Upper lobe of left lung (tissue), 6 donors: ENCODE measurements around the gene FGGY. TPM values are rescaled to one million over a fixed set of nuclear protein-coding genes. Genes with fewer than 3 reads are reported as not detected.
A peak's percentile ranks its signal among the peaks of the same experiment; 100 is the strongest.

Experiments used
- ATAC-seq, 2 donors: fragments of 200-7000 bp; cut with Tn5 transposase; one replicate each; pipeline ENCODE4 v1.9.1; 2022; ENCODE audit warnings: mild to moderate bottlenecking in 2 of 2, moderate library complexity in 2 of 2; ENCODE audit not compliant: low FRiP score in 2 of 2
- DNase-seq, 2 donors: peaks; one replicate each; pipeline ENCODE4 v3.0.0-alpha.2; 2019 to 2020
- H3K27ac ChIP-seq, 4 donors: fragments of 200-600 bp; sonication (generic); one replicate each; pipeline ENCODE4 v1.5.1; 2016 to 2019
- H3K27me3 ChIP-seq, 4 donors: fragments of 200-600 bp; sonication (generic); one replicate each; pipeline ENCODE4 v1.5.1; 2017 to 2019
- H3K36me3 ChIP-seq, 4 donors: fragments of 200-600 bp; sonication (generic); one replicate each; pipeline ENCODE4 v1.5.1; 2016 to 2019
- H3K4me1 ChIP-seq, 4 donors: fragments of 200-600 bp; sonication (generic); one replicate each; pipeline ENCODE4 v1.5.1; 2018 to 2019
- H3K4me3 ChIP-seq, 4 donors: fragments of 200-600 bp; sonication (generic); one replicate each; pipeline ENCODE4 v1.5.1; 2017 to 2019; ENCODE audit warnings: mild to moderate bottlenecking in 2 of 4, moderate library complexity in 1 of 4
- H3K9me3 ChIP-seq, 4 donors: fragments of 200-600 bp; sonication (generic); one replicate each; pipeline ENCODE4 v1.5.1; 2018 to 2019
- CTCF ChIP-seq, 6 experiments: fragments of 450-650 bp in 4 of 6; fragments of 200-600 bp in 2 of 6; sonication (generic) in 2 of 6; IDR thresholded peaks; one replicate each; pipeline ENCODE4 v1.5.1; 2016 to 2019; ENCODE audit warnings: antibody characterized with exemption in 6 of 6
- EP300 ChIP-seq, 4 donors: sonication (generic); formaldehyde crosslinking; IDR thresholded peaks; one replicate each; pipeline ENCODE4 v1.5.1; 2017; ENCODE audit warnings: antibody characterized with exemption in 4 of 4, control low read depth in 2 of 4
- POLR2A ChIP-seq, 4 donors: fragments of 450-650 bp; IDR thresholded peaks; one replicate each; pipeline ENCODE4 v1.5.1; 2016 to 2017; ENCODE audit warnings: antibody characterized with exemption in 4 of 4, mild to moderate bottlenecking in 2 of 4
- POLR2AphosphoS5 ChIP-seq, 2 donors: sonication (generic); formaldehyde crosslinking; IDR thresholded peaks; one replicate each; pipeline ENCODE4 v1.5.1; 2017; ENCODE audit warnings: antibody characterized with exemption in 2 of 2
- WGBS, 2 donors: methylation state at CpG; one replicate each; pipeline ENCODE4 v1.1.5; 2017 to 2018; 5-methylcytosine and 5-hydroxymethylcytosine counted together
- total RNA-seq, 6 donors: library from RNA; depleted of rRNA in 4 of 6; stranded (reverse); fragments of >200 nt in 4 of 6; gene quantifications; one replicate each; pipeline versions ENCODE4 v1.1.0 to v1.2.1, GENCODE V29; 2016 to 2021
- donor health status: DM: no; HTN: no; CAD: no; lungs with moderate emphysema.
- donor health status: DM: no; HTN: yes; CAD: no; lungs with severe emphysema.

FGGY gene
- total RNA-seq, 6 donors from 2014 or later = 11.8 to 51.3 (median 22.6) TPM

DNA sequence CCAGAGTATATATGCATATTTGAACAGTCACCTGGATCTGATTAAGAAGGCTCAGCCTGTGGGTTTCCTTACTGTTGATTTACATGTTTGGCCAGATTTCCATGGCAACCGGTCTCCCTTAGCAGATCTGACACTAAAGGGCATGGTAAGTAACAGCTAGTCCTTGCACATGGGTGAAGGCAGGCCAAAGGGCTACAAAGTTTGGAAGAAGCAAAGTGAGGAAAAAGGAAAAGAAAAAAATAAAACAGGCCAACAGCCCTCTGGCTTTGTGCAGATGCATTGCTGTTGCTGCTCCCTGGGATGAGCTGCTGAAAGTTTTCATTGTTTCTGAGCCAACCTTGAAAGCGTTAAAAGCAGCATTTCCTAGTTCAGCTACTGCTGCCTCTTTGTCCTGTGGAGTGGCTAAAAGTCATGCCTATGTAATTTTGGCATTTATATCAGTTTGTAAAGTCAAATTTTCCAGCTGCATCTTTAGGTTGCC lies 341.4 kb downstream of the FGGY start:
- H3K36me3 ChIP-seq = no peaks in the 10 kb centered on the region
- H3K27me3 ChIP-seq = no peaks in the 10 kb centered on the region
- no peaks in the 10 kb centered on the region for H3K4me1 ChIP-seq
- ATAC-seq (peak in 1 of 2 donors; percentile 73), DNase-seq (no peak)
- no peak overlapping the region for H3K27ac ChIP-seq
- H3K4me3 ChIP-seq = no peak overlapping the region
- H3K9me3 ChIP-seq = no peaks in the 10 kb centered on the region
- TF ChIP-seq EP300 (IDR thresholded peaks at IDR 0.05) (no peak), CTCF (IDR thresholded peaks at IDR 0.05) (no peak), POLR2A (IDR thresholded peaks at IDR 0.05) (no peak), POLR2AphosphoS5 (IDR thresholded peaks at IDR 0.05) (no peak)
- 74 to 88% methylated on average over 2 of the region's 2 CpGs for WGBS, 2 donors

GRCh38 chr1:59639266-59639665 lies 342.4 kb downstream of the FGGY start:
- DNase-seq (no peak), ATAC-seq (no peak)
- Histone ChIP-seq H3K27me3 (no peaks in the 10 kb centered on the region), H3K36me3 (no peaks in the 10 kb centered on the region), H3K27ac (no peak overlapping the region), H3K9me3 (no peaks in the 10 kb centered on the region), H3K4me3 (no peak overlapping the region), H3K4me1 (no peaks in the 10 kb centered on the region)
- TF ChIP-seq CTCF (IDR thresholded peaks at IDR 0.05) (no peak), POLR2AphosphoS5 (IDR thresholded peaks at IDR 0.05) (no peak), EP300 (IDR thresholded peaks at IDR 0.05) (no peak), POLR2A (IDR thresholded peaks at IDR 0.05) (no peak)
- WGBS, 2 donors = 93 to 100% methylated on average over 1 of the region's 1 CpG

- 71 to 86% methylated on average over 2 of the region's 2 CpGs for WGBS, 2 donors
- no peak for ATAC-seq
- DNase-seq = no peak
- Histone ChIP-seq H3K4me1 (no peaks in the 10 kb centered on the region), H3K36me3 (no peaks in the 10 kb centered on the region), H3K4me3 (no peak overlapping the region), H3K27ac (no peak overlapping the region), H3K9me3 (no peaks in the 10 kb centered on the region), H3K27me3 (no peaks in the 10 kb centered on the region)
- no peak for TF ChIP-seq CTCF (IDR thresholded peaks at IDR 0.05)
Observed at GRCh38 chr1:59640851-59641250, 344.0 kb downstream of the FGGY start.

GRCh38 chr1:59641836-59642235 lies 344.9 kb downstream of the FGGY start:
- Histone ChIP-seq H3K36me3 (no peaks in the 10 kb centered on the region), H3K4me3 (no peak overlapping the region), H3K27me3 (no peaks in the 10 kb centered on the region), H3K9me3 (no peaks in the 10 kb centered on the region), H3K4me1 (no peaks in the 10 kb centered on the region), H3K27ac (no peak overlapping the region)
- TF ChIP-seq EP300 (IDR thresholded peaks at IDR 0.05) = no peak
- DNase-seq (no peak), ATAC-seq (no peak)
- WGBS, 2 donors = 89 to 92% methylated on average over 2 of the region's 2 CpGs

- no peak for ATAC-seq
- no peaks in the 10 kb centered on the region for H3K36me3 ChIP-seq
- no peak for DNase-seq
- TF ChIP-seq POLR2A (IDR thresholded peaks at IDR 0.05) = no peak
- no peak for TF ChIP-seq CTCF (IDR thresholded peaks at IDR 0.05)
- no peak for TF ChIP-seq EP300 (IDR thresholded peaks at IDR 0.05)
- TF ChIP-seq POLR2AphosphoS5 (IDR thresholded peaks at IDR 0.05) = no peak
- no peak overlapping the region for H3K27ac ChIP-seq
- WGBS, 2 donors = 94 to 95% methylated on average over 1 of the region's 1 CpG
- no peaks in the 10 kb centered on the region for H3K27me3 ChIP-seq
- no peaks in the 10 kb centered on the region for H3K4me1 ChIP-seq
- no peaks in the 10 kb centered on the region for H3K9me3 ChIP-seq
- H3K4me3 ChIP-seq = no peak overlapping the region
Observed at GRCh38 chr1:59643526-59643925, 346.6 kb downstream of the FGGY start.
